NCI-H526 (cell line): Measurements from ENCODE around the gene TNS1.
A peak's percentile ranks its signal among the peaks of the same experiment; 100 is the strongest.
"Not testable (repeated sequence)": the region's sequence is repeated elsewhere in the genome, so short reads cannot be mapped to it uniquely, and the experiment has no call there.

Experiments
- DNase-seq, 2 experiments: peaks; one replicate each; lab custom pipeline; 2025; lab: John Stamatoyannopoulos, UW

The TNS1 gene

DNA sequence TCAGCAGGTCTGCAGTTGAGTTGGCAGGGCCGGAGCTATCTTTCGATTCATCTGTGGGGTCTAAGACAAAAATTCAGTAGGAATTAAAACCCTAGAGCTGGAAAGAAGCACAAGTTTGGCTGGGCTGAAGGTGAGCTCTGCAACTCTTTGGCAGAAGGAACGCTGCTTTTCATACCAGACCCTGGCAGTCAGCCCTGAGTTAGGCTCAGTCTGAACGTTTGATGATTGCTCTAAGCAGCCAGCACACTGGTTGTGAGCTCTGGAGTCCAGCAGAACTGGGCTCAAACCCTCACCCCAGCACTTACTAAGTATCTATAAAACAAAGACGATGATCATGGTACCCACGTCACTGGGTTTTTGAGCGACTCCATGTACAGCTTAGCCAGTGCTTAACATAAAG lies 192.5 kb downstream of the TNS1 start:
- DNase-seq, result no peak

- no peak for DNase-seq
Measured at GRCh38 chr2:217809736-217810135, 193.1 kb downstream of the TNS1 start.

GRCh38 chr2:217808967-217809366 lies 193.8 kb downstream of the TNS1 start:
- DNase-seq, result not testable (repeated sequence)

DNA sequence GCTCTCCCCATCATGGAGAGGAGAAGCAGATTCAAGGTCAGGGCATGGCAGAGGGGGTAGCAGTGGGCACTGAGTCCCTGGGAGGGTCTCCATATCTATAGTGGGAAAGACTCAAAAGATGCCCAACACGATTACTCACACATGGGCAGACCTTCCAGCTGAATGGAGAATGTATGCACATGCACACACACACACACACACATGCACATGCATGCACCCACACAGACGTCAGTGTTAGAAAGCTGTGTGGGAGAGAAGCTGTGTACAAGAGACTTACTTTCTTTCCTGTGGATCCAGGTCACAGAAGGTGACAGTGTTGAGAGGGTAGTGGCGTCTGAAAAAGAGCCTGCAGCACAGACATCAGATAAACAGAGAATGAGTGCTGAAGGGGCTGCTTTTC lies 194.5 kb downstream of the TNS1 start:
- no peak for DNase-seq

DNA sequence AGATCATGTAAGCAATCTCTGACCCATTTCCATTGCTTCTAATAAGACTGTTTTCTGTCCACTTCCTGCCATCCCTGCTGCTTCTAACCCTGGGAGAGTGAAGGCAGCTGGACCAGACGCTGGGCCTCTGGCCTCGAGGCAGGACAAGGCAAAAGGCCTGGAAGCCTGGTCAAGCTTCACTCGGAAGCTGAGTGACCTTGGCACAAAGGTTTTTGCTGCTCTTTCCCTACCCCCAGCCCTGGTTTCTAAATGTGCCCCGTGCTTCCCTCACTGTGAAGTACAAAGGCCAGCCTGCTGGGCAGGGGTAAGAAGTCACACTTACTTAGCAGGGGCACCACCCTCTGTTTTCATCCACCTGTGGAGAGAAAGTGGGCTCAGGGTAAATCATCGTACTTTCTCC lies 195.0 kb downstream of the TNS1 start:
- DNase-seq, result no peak

GRCh38 chr2:217807025-217807424 lies 195.8 kb downstream of the TNS1 start:
- no peak for DNase-seq

- DNase-seq, result no peak
Measured at GRCh38 chr2:217806482-217806765, 196.4 kb downstream of the TNS1 start.

GRCh38 chr2:217805668-217806481 lies 196.9 kb downstream of the TNS1 start:
- no peak for DNase-seq

- peak in 1 of 2 experiments; percentile 13 for DNase-seq
Measured at GRCh38 chr2:217804791-217805667, 197.8 kb downstream of the TNS1 start.

DNA sequence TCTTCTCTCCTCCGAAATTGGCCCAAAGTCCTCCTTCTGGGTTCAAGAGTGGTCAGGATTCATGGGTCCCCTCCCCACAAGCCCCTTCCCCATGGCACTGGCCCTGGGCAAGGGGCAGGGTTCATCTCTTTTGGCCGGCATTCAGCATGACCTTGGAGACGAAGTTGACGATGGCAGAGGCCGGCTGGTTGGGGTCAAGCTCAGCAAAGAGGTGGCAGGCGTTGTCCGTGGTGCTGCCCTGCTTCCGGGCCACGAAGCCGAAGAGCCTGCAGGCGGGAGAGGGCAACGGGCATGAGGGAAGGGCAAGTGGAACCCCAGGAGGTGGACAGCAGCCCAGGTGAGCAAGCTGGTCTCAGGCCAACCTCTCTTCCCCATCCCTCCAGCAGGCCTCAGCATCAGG lies 198.5 kb downstream of the TNS1 start:
- DNase-seq, result no peak

DNA sequence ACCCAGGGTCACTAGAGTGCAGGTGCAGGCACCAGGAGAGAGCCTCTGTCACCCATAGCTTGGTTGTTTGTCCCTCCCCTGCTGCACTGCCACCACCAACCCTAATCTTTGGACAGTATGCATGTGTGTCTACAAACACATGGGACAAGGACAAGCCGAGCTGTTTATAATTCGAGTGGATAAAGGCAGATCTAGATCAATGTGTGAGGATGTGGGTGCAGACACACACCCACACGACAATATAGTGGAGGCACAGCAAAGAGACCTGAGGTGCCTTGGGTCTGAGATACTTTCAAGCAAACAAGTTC lies 199.2 kb downstream of the TNS1 start:
- no peak for DNase-seq

- no peak for DNase-seq
Measured at GRCh38 chr2:217802876-217803652, 199.7 kb downstream of the TNS1 start.

DNA sequence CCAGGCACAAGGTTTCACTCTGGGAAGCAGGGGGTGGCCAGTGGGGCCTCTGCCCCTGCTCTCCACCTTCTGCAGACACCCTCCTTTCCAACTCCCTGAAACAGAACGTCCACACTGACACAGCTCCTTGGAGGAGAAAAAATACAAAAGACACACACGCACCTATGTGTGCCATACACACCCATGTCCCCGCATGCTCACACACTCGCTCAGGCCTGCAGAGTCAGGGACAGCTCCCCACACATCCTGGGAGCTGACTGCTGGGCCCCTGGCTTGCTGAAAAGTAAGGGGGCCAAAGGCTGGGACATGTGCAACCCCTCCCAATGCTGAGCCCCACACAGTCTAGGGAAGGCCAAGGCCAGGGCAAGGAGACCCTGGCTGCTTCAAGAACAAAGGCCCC lies 200.5 kb downstream of the TNS1 start:
- no peak for DNase-seq

DNA sequence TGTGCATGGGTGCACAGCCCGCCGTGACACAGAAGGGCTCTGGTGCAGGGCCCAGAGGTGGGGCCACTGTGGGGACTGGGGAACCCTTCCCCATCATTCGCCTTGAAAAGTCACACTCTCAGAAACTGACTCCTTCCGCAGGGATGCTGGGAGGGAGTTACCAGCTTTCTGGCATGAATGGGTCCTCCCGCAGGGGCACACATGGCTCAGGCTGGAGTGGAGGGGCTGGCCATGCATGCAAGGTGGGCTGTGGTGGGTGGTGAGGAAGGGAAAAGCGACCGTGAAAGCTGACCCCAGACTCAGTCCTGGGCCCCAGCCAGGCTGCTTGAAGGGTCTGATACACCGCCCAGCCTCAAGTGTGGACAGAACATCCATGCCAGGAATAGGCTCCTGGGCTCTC lies 201.1 kb downstream of the TNS1 start:
- DNase-seq, result no peak

DNA sequence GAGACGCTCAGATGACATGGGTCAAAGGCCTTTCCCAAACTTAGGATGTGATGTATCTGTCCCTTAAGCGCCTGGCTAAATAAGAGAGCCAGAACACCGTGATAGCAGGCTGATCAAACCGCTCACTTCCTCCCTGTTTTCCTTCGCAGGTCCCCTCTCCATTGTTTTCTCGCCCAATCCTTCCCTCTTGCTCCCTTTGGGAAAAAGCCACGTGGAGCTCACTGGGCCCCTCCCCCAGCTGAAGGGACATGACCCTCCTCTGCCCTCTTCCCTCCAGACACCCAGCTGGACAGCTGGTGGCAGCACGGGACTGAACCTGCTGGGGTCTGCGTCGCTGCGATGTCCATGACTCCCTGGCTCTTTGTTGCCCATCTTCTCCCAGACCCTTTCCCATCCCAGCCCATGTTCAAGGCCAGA lies 201.7 kb downstream of the TNS1 start:
- no peak for DNase-seq

DNA sequence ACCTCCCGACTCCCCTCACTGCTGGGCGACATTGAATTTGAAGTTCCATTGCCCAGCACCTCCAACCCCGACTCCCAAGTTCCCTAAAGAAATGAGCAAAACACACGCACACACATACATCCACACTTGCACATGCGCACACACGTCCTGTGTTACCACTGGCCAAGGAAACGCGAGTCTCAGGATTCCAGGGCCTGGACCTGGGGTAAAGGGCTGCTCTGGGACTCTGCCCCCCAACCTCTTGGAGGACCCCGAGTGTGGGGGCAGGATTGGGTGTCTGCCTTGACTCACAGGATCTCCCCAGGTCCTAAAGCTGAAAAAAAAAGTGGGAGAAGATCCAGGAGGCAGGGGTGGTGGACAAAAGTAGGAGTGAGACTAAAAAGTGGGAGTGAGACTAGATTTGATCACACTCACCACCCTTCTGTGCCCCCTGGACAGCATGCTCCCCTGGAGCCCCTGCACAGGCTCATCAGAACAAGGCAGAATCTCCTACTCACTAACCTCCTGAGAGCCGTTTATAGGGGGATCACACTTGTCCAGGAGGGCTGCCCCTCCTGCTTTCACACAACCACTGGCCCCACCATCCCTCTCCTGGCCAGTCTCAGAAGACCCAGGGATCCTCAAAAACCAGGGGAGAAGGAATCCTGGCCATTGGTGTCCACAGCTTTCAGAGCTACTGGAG lies 202.2 kb downstream of the TNS1 start:
- DNase-seq, result no peak

DNA sequence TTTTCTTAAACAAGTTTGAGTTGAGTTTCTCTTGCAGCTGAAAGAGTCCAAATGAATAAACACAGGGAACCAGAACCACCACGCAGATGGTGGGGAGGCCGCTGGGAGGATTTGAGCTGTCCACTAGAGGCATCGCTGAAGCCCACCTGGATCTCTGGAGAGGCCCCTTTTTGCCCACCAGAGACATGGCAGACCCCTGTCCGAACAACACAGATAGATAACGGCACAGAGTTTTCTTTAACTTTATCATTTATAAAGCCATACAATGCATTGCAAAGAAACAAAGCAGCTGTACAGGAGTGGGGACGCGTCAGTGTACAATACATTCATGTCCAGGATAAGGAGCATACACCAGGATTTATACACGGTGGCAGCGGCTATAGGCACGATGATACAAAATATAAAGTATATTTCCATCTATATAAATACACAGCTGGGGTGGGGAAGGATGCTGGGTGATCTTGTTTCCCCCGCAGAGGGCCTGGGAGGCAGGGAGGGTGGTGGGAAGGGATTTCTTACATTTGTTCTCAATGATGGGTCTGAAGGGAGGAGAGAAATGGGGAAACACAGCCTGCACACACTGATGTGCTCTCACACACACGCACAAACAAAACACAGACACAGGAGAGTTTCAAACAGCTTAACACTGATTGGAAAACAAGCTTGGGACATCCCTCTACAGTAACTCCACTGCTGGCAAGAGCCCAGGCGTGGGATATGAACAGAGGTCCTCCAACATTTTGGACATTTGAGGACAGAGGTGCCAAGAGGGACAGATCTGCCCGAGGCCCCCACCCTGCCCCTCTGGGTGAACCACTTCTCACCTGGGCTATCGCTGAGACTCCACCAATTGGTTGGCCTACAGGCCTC lies 203.0 kb downstream of the TNS1 start:
- DNase-seq, result no peak

GRCh38 chr2:217798743-217799562 lies 203.8 kb downstream of the TNS1 start:
- DNase-seq, result no peak

DNA sequence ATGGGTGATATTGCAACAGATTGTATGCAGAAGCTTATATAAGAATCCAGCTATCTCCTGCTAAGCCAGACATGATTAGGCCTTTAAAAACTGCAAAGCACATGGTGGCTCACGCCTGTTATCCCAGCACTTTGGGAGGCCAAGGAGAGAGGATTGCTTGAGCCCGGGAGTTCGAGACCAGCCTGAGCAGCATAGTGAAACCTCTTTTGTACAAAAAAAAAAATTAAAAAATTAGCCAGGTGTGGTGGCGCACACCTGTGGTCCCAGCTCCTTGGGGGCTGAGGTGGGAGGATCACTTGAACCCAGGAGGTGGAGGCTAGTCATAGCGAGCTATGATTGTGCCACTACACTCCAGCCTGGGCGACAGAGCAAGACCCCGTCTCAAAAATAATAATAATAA lies 204.6 kb downstream of the TNS1 start:
- DNase-seq, result no peak

DNA sequence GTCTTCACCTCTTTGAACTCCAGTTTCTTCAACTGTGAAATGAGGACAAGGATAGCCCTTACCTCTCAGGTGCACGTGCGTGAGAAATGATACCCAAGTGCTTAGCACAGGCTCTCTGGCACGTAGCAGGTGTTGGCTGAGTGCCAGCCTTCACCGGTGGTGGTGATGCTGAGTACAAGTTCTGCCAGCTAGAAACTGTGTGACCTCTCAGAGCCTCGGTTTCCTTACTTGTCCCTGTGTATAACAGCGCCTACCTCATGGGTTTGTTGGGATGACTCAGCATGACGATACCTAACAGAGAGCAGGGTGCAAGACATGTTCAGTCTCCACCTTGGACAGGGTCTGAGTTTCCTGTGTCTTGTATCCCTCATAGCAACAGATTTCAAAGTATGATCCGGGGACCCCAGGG lies 205.1 kb downstream of the TNS1 start:
- peak in 1 of 2 experiments; percentile 36 for DNase-seq
